GM18909 (cell line): ENCODE measurements around the gene PRPF40A.

Experiments
- ATAC-seq: cut with Tn5 transposase; IDR thresholded peaks from one replicate; pipeline ENCODE4 v1.9.1; 2021; ENCODE audit warnings: mild to moderate bottlenecking; ENCODE audit not compliant: unreplicated experiment, poor library complexity

PRPF40A gene

DNA sequence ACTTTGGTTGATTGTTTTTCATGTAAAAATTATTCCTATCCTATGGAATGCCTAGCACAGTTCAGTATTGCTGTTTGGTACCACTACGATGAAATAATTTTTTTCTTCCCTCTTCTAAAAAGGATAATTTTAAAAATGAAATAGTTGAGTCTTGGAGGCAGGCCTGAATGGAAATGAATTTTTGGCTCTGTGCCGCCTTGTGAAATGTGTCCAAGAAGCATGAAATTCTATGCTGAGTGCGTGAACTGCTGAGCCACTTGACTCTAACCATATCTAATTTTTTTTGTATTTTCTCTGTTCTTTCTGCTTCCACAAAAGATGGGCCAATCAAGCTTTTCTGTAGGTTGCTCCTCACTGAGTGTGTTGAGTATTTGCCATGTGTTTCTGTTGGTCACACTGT is 95.0 kb downstream of the PRPF40A start:
- ATAC-seq = no peak

DNA sequence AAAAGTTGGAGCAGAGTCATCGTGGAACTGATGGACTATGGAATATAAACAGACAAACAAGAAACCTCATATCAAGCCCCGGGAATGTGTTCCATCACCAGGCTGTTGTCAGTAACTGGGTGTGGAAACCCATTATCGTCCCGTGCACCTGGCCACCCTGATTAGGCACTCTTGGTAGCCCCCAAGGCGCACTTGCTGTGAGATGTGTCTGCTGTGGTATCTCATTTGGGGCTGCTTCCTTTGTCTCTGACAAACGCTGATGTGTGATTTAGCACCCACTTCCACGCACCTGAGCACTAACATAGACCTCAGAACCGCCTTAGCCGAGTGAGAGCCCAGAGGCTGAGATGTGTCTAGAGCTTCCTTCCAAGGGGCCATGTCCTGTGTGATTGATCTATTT is 96.3 kb downstream of the PRPF40A start:
- ATAC-seq = no peak

DNA sequence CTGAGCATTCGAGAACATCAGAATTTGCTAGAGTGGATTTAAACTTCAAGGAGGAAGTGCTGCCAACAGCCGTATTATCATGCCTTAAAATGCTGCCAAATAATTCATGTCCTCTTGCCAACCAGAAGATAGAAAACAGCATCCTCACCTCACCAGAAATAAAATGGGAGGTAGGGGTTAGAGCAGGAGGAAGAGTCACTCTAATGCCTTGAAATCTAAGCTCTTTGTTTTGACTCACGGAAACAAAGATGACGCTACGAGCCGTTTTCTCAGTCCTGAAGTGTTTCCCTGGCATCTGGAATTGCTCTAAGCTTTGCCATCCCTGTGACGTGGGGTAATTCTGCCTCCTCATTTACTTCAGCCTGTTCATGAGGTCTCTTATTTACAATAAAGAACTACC is 97.1 kb downstream of the PRPF40A start:
- no peak for ATAC-seq

DNA sequence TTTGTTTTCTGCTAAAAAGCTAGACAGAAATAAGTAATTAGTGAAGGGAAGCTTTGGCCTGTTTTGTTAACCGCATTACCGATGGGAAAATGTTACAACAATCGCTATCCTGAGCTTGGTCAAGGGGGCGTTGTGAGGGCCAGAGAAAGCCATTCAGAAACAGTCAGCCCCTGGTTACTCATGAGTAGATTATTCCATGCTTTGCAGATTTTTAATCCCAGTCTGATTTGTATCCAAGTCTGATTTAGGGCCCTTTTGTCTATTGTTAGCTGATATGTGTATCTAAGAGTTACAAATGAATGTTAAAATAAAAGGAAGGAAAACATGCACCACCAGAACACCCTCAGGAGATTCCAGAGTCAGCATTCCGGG is 99.1 kb downstream of the PRPF40A start:
- ATAC-seq = no peak

DNA sequence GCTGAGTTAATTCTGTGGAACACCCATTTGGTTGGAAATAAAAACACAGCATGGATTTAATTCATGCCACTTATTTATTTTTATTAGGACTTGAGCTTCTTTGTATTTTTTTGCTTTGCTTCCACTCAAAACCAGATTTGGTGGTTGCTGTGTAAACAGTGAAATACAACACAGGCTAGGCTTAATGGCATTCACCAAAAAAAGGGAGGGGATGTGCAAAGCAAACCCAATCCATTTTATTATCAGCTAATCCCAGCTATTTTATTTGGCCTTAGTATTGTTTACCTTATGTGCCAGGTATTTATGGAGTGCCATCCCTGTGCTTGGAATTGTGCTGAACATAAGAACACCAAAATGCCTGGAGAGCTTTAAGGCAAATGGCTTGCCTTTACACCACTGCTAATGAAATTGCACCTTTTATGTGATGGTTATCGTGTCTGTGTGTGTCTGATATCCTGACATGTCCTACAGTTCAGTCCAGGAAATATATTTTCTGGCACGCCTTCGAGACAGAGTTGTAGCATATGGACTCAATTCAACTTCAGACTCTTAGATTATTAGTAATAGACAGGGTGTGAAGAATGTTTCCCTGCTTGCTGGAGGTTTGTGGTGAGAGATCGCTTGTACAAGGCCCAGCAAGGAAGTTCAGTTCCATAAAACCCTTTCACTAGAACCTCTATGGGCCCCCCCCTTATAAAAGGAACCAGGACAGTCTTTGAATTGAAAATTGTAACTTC is 99.6 kb downstream of the PRPF40A start:
- ATAC-seq = no peak

DNA sequence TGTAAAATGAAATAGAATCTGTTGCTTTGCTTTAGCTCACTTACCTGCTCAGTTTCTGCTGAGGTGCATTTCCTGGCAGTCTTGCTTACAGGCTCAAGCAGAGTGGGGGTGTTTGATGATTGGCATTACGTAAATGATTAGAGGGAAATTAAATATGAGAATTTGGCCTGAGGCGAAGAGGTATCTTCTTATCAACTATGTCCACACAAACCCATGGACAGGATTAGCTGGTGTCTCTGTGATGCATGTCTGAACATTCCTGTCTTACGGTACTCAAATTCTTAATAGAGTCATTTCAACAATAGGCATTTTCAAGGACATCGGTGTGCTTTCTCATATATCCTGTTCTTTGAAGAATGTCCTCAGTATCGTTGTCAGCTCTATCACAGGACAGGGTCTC is 102.1 kb downstream of the PRPF40A start:
- no peak for ATAC-seq

DNA sequence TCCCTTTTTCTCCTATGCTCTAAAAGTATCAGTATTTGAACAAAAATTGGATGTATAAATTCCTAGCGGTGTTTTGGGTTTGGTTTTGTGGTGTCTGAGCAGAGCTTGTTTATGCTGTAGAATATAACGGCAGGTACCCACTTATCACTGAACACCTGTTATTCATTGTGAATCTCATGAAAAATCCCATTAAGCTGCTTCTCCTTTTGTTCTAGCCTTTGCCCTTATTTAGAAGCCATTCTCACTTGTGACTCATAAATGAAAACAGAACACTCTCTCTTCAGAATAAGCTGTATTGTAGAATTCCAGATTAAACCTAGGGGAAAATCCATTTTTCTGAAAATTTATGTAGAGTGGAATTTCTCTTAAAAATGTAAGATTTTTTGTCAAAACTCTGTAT is 104.0 kb downstream of the PRPF40A start:
- ATAC-seq = no peak

DNA sequence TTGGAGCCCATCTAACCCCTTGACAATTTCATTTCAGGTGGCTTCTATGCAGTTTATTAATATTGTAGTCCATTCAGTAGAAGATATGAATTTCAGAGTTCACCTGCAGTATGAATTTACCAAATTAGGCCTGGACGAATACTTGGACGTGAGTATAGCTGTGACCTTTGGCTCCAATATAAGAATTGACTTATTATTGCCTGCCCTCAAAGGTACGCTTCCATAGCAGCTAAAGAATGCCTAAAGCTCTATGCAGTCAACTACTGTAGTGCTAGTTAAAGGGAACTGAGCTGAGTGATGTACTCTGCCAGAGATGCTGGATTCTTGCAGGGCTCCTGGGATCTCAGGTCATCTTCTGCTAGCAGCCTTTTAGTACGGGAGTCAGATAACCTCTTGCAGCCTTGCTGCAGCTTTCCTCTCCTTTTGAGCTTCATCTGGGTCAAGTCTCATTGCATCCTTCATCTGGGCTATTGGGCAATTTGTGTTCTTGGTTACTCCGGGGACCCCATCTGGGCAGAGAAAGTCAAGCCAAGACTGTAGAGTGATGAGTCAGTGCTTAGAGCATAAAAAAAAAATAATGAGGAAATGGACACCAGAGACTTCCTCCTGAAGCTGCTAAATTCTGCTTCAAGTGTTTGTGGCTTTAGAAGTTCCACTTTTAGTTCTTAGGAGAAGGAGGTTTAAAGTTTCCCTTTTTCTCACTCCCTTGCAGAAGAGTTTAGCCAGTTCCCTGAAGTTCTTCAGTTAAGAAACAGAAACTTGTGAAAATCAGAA is 105.6 kb downstream of the PRPF40A start:
- ATAC-seq = peak; percentile 92

DNA sequence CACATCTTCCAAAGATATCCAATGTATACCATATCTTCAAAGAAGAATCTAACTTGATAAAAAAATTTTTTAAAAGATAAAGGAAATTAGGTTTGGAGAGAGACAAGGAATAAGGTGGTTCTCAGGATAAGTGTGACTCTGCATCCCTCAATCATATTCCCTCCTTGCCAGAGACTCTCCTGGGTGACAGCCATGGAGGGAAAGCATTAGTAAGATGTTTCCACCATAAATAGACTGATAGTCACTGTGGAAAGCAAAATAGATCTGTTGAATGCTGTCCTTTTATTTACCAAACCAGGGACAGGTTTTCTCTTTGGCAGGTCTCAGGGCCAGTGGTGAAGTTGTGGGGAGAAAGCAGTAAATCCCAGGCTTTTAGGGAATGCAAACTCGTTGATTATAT is 107.6 kb downstream of the PRPF40A start:
- ATAC-seq = no peak

DNA sequence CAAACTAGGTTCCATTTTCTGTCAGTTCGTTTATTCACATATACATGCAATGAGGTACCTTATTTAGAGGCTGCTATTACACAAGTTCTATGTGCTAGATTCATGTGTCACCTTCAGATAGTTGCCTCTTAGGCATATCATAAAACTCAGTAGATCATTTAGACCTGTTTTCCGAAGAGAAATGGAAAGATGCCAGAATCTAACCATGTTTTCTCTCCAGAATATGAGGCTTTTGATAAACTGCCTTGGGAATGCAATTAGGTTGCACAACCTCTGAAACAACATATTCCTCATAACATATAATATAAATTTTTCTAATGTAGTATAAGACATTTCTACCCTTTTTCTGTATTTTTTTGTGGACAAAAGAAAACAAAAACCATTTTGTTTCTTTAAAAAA is 108.1 kb downstream of the PRPF40A start:
- no peak for ATAC-seq

DNA sequence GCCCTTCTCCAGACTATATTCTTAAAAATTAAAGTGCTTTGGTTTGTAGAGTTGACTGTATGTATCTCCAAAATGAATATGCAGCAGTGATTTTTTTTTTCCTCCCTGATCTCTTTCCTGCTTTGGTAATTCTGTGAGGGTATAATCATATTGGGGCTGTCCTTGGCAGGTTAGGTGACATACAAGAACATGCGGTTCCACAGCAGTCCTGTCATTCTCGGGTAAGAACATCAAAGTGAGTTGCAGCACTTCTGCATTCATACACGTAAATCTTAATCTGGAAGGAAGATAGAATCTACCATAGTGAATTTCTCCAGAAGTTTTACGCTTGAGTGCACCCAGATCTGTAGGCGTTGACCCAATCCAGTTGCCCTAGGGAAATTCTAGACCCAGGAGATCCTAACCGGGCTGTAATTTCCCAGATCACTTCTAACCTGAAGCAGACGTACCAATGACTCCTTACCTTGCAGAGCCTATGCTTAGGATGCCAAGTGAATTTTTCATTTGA is 109.4 kb downstream of the PRPF40A start:
- ATAC-seq = no peak

DNA sequence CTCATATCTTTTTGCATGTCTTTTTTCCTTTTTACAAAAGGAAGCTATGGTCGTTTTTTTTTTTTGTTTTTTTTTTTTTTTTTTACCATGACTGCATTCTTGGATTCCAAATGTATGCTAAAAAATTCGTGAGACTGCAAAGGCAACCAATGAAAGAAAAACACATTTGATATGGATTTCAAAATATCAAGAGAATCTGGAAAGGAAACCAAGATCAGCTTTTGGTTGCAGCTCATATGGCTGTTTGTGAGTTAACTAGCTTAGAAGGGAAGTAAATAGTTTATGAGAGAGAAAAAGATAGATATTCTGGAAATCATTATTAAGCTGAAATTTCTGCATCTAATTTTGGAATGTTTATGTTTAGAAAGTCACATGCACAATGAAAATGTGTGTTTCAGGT is 110.3 kb downstream of the PRPF40A start:
- ATAC-seq = no peak

DNA sequence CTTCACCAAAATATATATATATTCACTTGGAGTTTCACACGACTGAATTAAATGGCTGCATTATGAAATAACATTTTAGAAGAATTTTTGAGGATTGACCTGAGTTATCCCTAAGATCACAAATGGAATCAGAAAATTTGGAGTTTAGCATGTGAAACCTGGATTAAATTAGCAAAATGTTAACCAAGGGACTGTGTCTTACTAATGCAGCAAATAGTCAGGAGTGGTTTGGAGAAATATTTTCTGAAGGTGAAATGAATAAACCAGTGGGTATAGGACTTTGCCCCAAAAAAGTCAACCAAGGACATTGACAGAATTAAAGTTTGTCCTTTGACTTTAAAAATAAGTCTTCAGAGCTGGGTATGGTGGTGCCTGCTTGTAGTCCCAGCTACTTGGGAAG is 111.2 kb downstream of the PRPF40A start:
- no peak for ATAC-seq

DNA sequence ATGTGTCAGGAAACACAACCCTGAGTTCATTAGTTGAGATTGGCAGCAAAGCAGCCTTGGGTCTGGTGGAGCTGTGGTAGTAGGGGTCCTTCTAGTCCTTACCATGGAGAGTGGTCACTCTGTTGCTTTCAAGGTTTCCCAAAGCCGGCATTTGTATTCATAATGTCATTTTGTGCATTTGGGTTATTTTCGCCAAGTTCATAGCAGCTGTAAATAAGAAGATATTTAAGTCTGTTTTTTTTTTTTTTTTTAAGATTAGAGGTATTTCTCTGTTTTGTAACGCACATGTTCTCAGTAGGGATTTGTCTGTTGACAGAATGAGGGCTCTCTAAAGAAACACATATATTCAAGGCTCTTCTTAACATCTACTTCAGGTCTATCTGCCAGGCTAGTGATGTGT is 114.1 kb downstream of the PRPF40A start:
- ATAC-seq = no peak

DNA sequence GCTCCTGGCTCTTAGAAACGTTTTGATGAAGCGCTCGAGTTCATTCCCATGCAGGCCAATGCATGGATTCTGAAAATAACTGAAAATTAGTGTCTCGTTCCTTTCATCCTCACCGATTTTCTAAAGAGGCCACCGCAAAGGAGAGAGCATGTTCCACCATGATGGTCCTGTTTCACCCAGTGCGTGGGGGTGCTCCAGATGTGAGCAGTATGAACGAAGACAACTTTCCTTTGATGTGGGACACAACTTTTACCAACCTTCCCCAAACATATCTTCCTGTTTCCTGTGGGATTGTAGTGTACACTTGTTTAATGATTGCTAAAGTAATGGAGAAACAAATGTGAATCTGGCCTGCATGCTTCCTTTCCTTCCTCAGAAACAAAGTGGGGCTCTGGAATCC is 114.5 kb downstream of the PRPF40A start:
- ATAC-seq = no peak
